Skin of body (tissue), 2 donors: ENCODE measurements around the gene PNMA6A. TPM values are rescaled to one million over a fixed set of nuclear protein-coding genes. Genes with fewer than 3 reads are reported as not detected.
"Not testable (repeated sequence)": the region's sequence is repeated elsewhere in the genome, so short reads cannot be mapped to it uniquely, and the experiment has no call there.

ENCODE experiments used
- DNase-seq: peaks from one replicate; lab custom pipeline; 2025; lab: John Stamatoyannopoulos, UW
- total RNA-seq: library from RNA; depleted of rRNA; stranded (reverse); fragments of >200 nt; gene quantifications from one replicate; pipeline ENCODE4 v1.2.3, GENCODE V29; 2014

PNMA6A gene
- 2.8 TPM for total RNA-seq

GRCh38 chrX:153071909-153072583 lies at the start of gene PNMA6A:
TSS of gene PNMA6A (plus strand) at chrX:153072454. CDS start at chrX:153073063, 609 bp downstream.
- DNase-seq = not testable (repeated sequence)

GRCh38 chrX:153026501-153026900 lies 45.8 kb upstream of the PNMA6A start:
- DNase-seq = not testable (repeated sequence)

- not testable (repeated sequence) for DNase-seq
These were observed 43.8 kb upstream of the PNMA6A start for GRCh38 chrX:153028487-153028886.

- no peak for DNase-seq
These were observed 43.1 kb upstream of the PNMA6A start for GRCh38 chrX:153029162-153029561.

- no peak for DNase-seq
These were observed 42.4 kb upstream of the PNMA6A start for GRCh38 chrX:153029875-153030274.

GRCh38 chrX:153030801-153031200 lies 41.5 kb upstream of the PNMA6A start:
- DNase-seq = no peak

GRCh38 chrX:153032397-153033118 lies 39.7 kb upstream of the PNMA6A start:
- no peak for DNase-seq

- no peak for DNase-seq
These were observed 23.2 kb upstream of the PNMA6A start for GRCh38 chrX:153049093-153049492.

- no peak for DNase-seq
These were observed 19.7 kb upstream of the PNMA6A start for GRCh38 chrX:153052534-153052933.

- no peak for DNase-seq
These were observed 16.1 kb upstream of the PNMA6A start, which contains the start of gene PNMA3 for GRCh38 chrX:153055871-153056749. TSS of gene PNMA3 (plus strand) at chrX:153056470. CDS start at chrX:153057056, 586 bp downstream.

GRCh38 chrX:153057281-153057680 lies 15.0 kb upstream of the PNMA6A start:
- DNase-seq = no peak

GRCh38 chrX:153059191-153060094 lies 12.8 kb upstream of the PNMA6A start:
- DNase-seq = no peak

GRCh38 chrX:153060095-153060445 lies 12.2 kb upstream of the PNMA6A start:
- DNase-seq = no peak

- DNase-seq = no peak
These were observed 10.5 kb upstream of the PNMA6A start for GRCh38 chrX:153061732-153062131.

- DNase-seq = no peak
These were observed 8.9 kb upstream of the PNMA6A start for GRCh38 chrX:153063315-153063714.

GRCh38 chrX:153064061-153064460 lies 8.2 kb upstream of the PNMA6A start:
- no peak for DNase-seq

GRCh38 chrX:153065389-153065788 lies 6.9 kb upstream of the PNMA6A start:
- no peak for DNase-seq

GRCh38 chrX:153066402-153066801 lies 5.9 kb upstream of the PNMA6A start:
- DNase-seq = not testable (repeated sequence)

- not testable (repeated sequence) for DNase-seq
These were observed 1.1 kb downstream of the PNMA6A start for GRCh38 chrX:153073331-153073730.

GRCh38 chrX:153074262-153074899 lies 2.1 kb downstream of the PNMA6A start:
- DNase-seq = no peak
